ENCODE results near the gene HLA-A. TPM values are rescaled to one million over a fixed set of nuclear protein-coding genes. Genes with fewer than 3 reads are reported as not detected.

HLA-A gene
- total RNA-seq, 3 donors from 2014 or later (not counting 1 experiment from before 2014, with no cell fraction given): 2,088 to 2,855 (median 2,731) TPM

DNA sequence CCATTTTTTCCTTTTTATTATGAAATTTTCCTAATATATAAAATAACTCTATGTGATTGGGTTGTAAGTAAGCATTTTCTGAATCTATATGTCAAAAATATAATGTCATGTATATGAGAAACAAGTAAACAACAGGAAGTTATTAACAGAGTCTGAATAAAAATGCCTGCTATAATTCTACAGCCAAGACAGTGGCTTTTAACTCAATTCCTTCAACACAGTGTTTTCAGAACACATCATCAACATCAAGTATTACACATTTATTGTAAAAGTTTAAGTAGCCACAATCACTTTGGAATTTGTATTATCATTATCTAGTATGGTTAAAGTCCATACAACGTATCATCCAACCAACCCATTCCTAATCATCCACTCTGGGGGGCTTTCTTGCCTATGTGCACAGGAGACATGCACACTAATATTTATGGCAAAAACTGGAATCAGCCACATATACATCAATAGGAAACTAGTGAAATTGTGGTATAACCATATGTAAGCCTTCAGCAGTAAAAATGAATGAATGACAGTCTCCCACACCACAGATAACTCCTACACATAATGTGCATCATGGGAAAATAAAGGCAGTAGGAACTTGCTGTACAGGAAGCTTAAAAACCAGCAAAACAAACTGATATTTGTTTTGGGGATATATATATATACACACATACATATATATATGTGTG, 6.9 kb upstream of the HLA-A start:
- Histone ChIP-seq H3K4me1 (ENCODE audit: control insufficient read depth, insufficient read depth, low read length) (no peaks in the 10 kb centered on the region), H3K9me3 (ENCODE audit: control insufficient read depth, insufficient read depth, low read length) (no peaks in the 10 kb centered on the region), H3K4me3 (ENCODE audit: low read length) (no peak overlapping the region), H3K27me3 (ENCODE audit: control insufficient read depth, insufficient read depth, low read length) (no peaks in the 10 kb centered on the region), H3K27ac (ENCODE audit: low read length) (no peak overlapping the region), H3K36me3 (ENCODE audit: control insufficient read depth, insufficient read depth, low read length) (no peaks in the 10 kb centered on the region)
- H3K27ac Mint-ChIP-seq: no peak overlapping the region
- intact Hi-C loops (cut with micrococcal nuclease): no loop called here
- no peak overlapping the region for H3K4me3 Mint-ChIP-seq
- WGBS (ENCODE audit: insufficient coverage): no CpG with 5 or more reads among the region's 1 CpG
- peaks cover 0 to 2% of the 10 kb centered on the region in 2 donors for H3K27me3 Mint-ChIP-seq (ENCODE audit: low read depth in 2 of 2)
- ATAC-seq (no peak), DNase-seq (no peak)
- H3K36me3 Mint-ChIP-seq: no peaks in the 10 kb centered on the region
- H3K9me3 Mint-ChIP-seq: no peaks in the 10 kb centered on the region
- TF ChIP-seq, protein P1, sequence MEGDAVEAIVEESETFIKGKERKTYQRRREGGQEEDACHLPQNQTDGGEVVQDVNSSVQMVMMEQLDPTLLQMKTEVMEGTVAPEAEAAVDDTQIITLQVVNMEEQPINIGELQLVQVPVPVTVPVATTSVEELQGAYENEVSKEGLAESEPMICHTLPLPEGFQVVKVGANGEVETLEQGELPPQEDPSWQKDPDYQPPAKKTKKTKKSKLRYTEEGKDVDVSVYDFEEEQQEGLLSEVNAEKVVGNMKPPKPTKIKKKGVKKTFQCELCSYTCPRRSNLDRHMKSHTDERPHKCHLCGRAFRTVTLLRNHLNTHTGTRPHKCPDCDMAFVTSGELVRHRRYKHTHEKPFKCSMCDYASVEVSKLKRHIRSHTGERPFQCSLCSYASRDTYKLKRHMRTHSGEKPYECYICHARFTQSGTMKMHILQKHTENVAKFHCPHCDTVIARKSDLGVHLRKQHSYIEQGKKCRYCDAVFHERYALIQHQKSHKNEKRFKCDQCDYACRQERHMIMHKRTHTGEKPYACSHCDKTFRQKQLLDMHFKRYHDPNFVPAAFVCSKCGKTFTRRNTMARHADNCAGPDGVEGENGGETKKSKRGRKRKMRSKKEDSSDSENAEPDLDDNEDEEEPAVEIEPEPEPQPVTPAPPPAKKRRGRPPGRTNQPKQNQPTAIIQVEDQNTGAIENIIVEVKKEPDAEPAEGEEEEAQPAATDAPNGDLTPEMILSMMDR (IDR thresholded peaks at IDR 0.05): no peak
- peaks cover 0 to 5% of the 10 kb centered on the region in 2 donors for H3K4me1 Mint-ChIP-seq

GRCh38 chr6:29938746-29939508, 3.4 kb upstream of the HLA-A start:
- intact Hi-C loops (cut with micrococcal nuclease): no loop called here
- TF ChIP-seq, protein P1 (IDR thresholded peaks at IDR 0.05): no peak
- no peaks in the 10 kb centered on the region for H3K9me3 ChIP-seq (ENCODE audit: control insufficient read depth, insufficient read depth, low read length)
- Mint-ChIP-seq H3K27me3 (ENCODE audit: low read depth in 2 of 2) (peaks cover 0 to 4% of the 10 kb centered on the region in 2 donors), H3K9me3 (no peaks in the 10 kb centered on the region), H3K4me1 (peaks cover 30 to 33% of the 10 kb centered on the region in 2 donors), H3K4me3 (no peak overlapping the region), H3K27ac (peak overlapping the region in 1 of 2 donors; percentile 6), H3K36me3 (no peaks in the 10 kb centered on the region)
- no peaks in the 10 kb centered on the region for H3K27me3 ChIP-seq (ENCODE audit: control insufficient read depth, insufficient read depth, low read length)
- DNase-seq (no peak), ATAC-seq (no peak)
- peaks cover 6% of the 10 kb centered on the region for H3K36me3 ChIP-seq (ENCODE audit: control insufficient read depth, insufficient read depth, low read length)
- H3K4me3 ChIP-seq (ENCODE audit: low read length): no peak overlapping the region
- WGBS (ENCODE audit: insufficient coverage): 81% methylated on average over 7 of the region's 9 CpGs
- no peak overlapping the region for H3K27ac ChIP-seq (ENCODE audit: low read length)
- peaks cover 8% of the 10 kb centered on the region for H3K4me1 ChIP-seq (ENCODE audit: control insufficient read depth, insufficient read depth, low read length)

- H3K4me3 ChIP-seq (ENCODE audit: low read length): no peak overlapping the region
- Mint-ChIP-seq H3K4me1 (peaks cover 48 to 54% of the 10 kb centered on the region in 2 donors), H3K27me3 (ENCODE audit: low read depth in 2 of 2) (peaks cover 0 to 4% of the 10 kb centered on the region in 2 donors), H3K9me3 (no peaks in the 10 kb centered on the region), H3K36me3 (peaks cover 19% of the 10 kb centered on the region), H3K27ac (peak overlapping the region; percentile 89 to 100), H3K4me3 (peak overlapping the region; percentile 99)
- H3K27me3 ChIP-seq (ENCODE audit: control insufficient read depth, insufficient read depth, low read length): no peaks in the 10 kb centered on the region
- H3K9me3 ChIP-seq (ENCODE audit: control insufficient read depth, insufficient read depth, low read length): no peaks in the 10 kb centered on the region
- peak overlapping the region; percentile 93 for H3K27ac ChIP-seq (ENCODE audit: low read length)
- no peak for ATAC-seq
- peak in 1 of 2 donors; percentile 64 for DNase-seq
- peaks cover 17% of the 10 kb centered on the region for H3K36me3 ChIP-seq (ENCODE audit: control insufficient read depth, insufficient read depth, low read length)
- intact Hi-C loops (cut with micrococcal nuclease): loop anchor here (1.0 to 10.0 kb wide), 4 partner anchors 36 to 216 kb away; partner anchors contain the start of genes HLA-F and POLR1H
- WGBS (ENCODE audit: insufficient coverage): 22% methylated on average over 3 of the region's 4 CpGs
- TF ChIP-seq, protein P1 (IDR thresholded peaks at IDR 0.05): no peak
- H3K4me1 ChIP-seq (ENCODE audit: control insufficient read depth, insufficient read depth, low read length): peaks cover 23% of the 10 kb centered on the region
Observed at GRCh38 chr6:29941016-29941415, 1.3 kb upstream of the HLA-A start.
